Measurements from ENCODE around the gene IP6K1. TPM values are rescaled to one million over a fixed set of nuclear protein-coding genes. Genes with fewer than 3 reads are reported as not detected.

IP6K1 gene
- total RNA-seq, 2 donors from 2014 or later: 24.0 to 30.9 TPM

GRCh38 chr3:49772703-49773102 lies 13.6 kb downstream of the IP6K1 start:
- TF ChIP-seq, protein P1, sequence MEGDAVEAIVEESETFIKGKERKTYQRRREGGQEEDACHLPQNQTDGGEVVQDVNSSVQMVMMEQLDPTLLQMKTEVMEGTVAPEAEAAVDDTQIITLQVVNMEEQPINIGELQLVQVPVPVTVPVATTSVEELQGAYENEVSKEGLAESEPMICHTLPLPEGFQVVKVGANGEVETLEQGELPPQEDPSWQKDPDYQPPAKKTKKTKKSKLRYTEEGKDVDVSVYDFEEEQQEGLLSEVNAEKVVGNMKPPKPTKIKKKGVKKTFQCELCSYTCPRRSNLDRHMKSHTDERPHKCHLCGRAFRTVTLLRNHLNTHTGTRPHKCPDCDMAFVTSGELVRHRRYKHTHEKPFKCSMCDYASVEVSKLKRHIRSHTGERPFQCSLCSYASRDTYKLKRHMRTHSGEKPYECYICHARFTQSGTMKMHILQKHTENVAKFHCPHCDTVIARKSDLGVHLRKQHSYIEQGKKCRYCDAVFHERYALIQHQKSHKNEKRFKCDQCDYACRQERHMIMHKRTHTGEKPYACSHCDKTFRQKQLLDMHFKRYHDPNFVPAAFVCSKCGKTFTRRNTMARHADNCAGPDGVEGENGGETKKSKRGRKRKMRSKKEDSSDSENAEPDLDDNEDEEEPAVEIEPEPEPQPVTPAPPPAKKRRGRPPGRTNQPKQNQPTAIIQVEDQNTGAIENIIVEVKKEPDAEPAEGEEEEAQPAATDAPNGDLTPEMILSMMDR (IDR thresholded peaks at IDR 0.05): no peak
- no peaks in the 10 kb centered on the region for H3K27me3 ChIP-seq
- DNase-seq (ENCODE audit: low spot score): no peak
- no peaks in the 10 kb centered on the region for H3K9me3 ChIP-seq
- no peak overlapping the region for H3K27ac ChIP-seq
- H3K4me3 ChIP-seq: no peak overlapping the region
- H3K4me1 ChIP-seq: no peaks in the 10 kb centered on the region
- no peaks in the 10 kb centered on the region for H3K36me3 ChIP-seq

- no peaks in the 10 kb centered on the region for H3K4me1 ChIP-seq
- no peaks in the 10 kb centered on the region for H3K9me3 ChIP-seq
- no peaks in the 10 kb centered on the region for H3K36me3 ChIP-seq
- no peak overlapping the region for H3K27ac ChIP-seq
- TF ChIP-seq, protein P1 (IDR thresholded peaks at IDR 0.05): no peak
- no peaks in the 10 kb centered on the region for H3K27me3 ChIP-seq
- no peak overlapping the region for H3K4me3 ChIP-seq
- DNase-seq (ENCODE audit: low spot score): no peak
These were observed 14.9 kb downstream of the IP6K1 start for GRCh38 chr3:49771340-49771938.

DNA sequence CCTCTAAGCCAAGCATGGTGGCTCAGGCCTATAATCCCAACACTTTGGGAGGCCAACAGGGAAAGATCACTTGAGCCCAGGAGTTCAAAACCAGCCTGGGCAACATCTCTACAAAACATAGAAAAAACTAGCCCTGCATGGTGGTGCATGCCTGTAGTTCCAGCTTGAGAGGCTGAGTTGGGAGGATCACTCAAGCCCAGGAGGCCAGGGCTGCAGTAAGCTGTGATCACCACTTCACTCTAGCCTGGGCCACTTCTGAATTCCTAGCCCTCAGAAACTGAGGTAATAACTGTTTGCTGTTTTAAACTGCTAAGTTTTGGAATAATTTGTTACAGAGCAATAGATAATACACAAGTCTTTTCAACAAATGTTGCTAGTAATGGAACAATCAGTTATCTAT lies 16.4 kb downstream of the IP6K1 start:
- H3K27me3 ChIP-seq: no peaks in the 10 kb centered on the region
- TF ChIP-seq, protein P1 (IDR thresholded peaks at IDR 0.05): no peak
- no peak overlapping the region for H3K4me3 ChIP-seq
- no peaks in the 10 kb centered on the region for H3K36me3 ChIP-seq
- H3K4me1 ChIP-seq: no peaks in the 10 kb centered on the region
- no peak overlapping the region for H3K27ac ChIP-seq
- no peaks in the 10 kb centered on the region for H3K9me3 ChIP-seq
- no peak for DNase-seq (ENCODE audit: low spot score)

- Histone ChIP-seq H3K36me3 (no peaks in the 10 kb centered on the region), H3K27me3 (no peaks in the 10 kb centered on the region), H3K27ac (no peak overlapping the region), H3K9me3 (no peaks in the 10 kb centered on the region), H3K4me1 (no peaks in the 10 kb centered on the region), H3K4me3 (no peak overlapping the region)
- DNase-seq (ENCODE audit: low spot score): no peak
- TF ChIP-seq, protein P1 (IDR thresholded peaks at IDR 0.05): no peak
These were observed 16.9 kb downstream of the IP6K1 start for GRCh38 chr3:49769286-49769915.

DNA sequence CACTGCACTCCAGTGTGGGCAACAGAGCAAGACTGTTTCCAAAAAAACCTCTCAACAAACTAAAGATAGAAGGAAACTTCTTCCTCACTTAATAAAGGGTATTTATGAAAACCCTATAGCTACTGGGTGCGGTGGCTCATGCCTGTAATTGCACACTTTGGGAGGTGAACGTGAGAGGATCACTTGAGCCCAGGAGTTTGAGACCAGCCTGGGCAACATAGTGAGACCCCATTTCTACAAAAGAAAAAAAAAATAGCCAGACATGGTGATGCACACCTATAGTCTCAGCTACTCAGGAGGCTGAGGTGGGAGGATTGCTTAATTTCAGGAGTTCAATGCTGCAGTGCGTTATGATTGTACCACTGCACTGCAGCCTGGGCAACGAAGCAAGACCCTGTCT lies 22.4 kb downstream of the IP6K1 start:
- no peaks in the 10 kb centered on the region for H3K36me3 ChIP-seq
- DNase-seq (ENCODE audit: low spot score): no peak

More for the DNA sequence above, 22.4 kb downstream of the IP6K1 start:
- Histone ChIP-seq H3K4me3 (no peak overlapping the region), H3K4me1 (no peaks in the 10 kb centered on the region), H3K9me3 (no peaks in the 10 kb centered on the region), H3K27me3 (no peaks in the 10 kb centered on the region), H3K27ac (no peak overlapping the region)
- TF ChIP-seq, protein P1 (IDR thresholded peaks at IDR 0.05): no peak
